HG03575 (cell line): ENCODE measurements around the gene VAV2.

Source experiments
- ATAC-seq: cut with Tn5 transposase; IDR thresholded peaks from one replicate; pipeline ENCODE4 v1.9.1; 2021; ENCODE audit not compliant: unreplicated experiment, insufficient number of reproducible peaks, low FRiP score; ENCODE audit errors: extremely low read depth

VAV2 gene

DNA sequence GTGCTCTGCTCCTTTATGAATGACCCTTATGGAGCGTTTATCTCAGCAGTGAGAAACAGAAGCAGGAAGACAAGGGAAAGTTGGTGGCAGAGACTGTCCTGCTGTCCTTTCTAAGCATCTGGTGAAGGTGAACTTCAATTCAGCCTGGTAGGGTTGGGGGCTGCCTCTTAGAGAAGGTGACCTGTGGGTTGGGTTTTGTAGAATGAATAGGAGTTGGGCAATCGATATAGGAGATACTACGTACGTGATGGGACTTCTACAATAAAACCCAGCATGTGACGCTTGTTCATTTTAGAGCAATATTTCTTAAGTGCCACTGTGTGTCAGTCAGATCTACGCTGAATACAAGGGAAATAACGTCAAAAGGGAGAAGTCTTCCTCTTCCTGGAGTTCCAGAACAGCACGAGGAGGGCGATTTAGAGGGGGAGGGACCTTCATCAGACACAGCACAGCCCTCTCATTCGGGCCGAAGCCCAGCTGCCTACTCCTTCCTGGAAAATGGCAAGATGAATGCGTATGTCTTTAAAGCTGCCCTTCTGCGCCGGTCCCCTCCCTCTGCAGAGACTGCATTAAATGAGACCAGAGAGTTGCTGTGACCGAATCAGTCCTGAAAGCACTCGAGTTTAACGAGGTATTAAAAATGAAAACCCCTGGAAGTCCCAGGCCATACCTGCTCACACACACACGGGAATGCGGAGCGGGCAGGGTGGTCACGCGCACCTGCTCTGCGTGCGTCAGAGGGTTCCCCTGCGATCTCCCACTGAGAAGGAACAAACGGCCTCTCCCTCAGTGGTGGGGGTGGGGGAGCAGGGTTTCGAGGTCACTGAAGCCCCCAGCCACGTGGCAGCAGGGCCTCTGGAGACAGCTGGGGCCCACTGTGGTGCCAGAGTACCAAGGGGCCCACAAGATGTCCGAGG lies 168.7 kb downstream of the VAV2 start:
- no peak for ATAC-seq

DNA sequence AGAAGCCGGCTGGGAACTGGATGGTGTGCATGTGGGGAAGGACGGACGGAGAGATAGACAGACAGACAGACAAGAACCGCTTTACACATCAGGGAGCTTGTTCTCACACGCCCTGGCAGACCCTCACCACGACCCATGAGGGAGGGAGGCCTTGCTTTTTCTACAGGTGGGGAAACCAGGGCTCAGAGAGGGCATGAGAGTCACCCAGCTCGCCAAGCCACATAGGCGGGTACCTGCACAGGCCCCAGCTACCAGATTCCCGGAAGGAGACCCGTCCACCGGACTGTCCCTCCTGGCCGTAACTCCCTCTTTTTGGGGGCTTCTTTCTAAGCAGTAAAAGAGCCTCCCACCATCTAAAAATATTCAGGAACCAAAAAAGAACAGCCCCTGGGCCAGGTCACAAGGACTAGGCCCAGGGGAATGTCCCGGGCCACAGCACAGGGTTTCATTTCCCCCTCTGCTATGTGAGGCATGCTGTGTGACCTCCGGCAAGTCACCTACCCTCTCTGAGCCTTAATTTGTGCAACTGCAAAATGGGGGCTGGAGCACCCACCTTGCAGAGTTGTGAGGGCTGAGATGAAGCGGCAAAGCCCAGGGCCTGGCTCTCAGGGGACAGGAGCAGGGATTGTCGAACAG lies 169.6 kb downstream of the VAV2 start:
- ATAC-seq, result no peak

DNA sequence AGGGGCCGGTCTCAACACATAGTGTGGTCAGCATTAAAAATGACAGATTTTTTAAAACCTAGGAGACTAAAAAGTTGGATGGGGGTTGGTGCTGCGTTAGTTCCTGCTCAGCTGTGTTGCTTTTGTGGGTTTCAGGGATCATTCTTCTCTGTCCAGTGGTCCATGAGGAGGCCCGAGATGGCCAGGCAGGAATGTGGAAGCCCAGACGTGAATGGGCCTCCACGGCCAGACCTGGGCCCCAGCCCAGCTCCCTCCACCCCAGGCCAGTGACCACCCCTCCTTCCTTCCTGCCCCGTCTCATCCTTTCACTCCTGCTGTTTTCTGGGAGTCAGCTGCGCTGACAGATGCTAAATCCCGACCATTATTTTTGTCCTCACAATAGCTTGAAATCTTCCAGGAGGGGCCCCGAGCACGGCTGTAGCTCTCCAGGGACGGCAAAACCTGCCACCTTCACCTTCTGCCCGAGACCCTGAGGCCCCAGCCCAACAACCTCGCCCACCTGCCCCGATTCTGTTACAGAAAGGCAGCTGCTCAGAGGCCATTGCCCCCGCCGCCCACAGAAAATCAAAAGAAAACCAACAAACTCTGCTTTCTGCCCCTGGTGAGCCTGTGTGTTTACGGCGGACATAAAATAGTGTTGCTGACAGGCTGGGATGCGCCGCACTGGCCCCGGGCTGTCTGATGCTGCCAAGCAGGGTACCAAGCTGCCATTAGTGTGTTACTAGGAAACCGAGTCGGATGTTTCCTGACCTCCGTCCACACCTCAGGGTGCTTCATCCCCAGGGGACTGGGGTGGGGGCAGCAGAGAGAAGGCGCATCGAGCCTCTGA lies 170.3 kb downstream of the VAV2 start:
- ATAC-seq, result no peak

DNA sequence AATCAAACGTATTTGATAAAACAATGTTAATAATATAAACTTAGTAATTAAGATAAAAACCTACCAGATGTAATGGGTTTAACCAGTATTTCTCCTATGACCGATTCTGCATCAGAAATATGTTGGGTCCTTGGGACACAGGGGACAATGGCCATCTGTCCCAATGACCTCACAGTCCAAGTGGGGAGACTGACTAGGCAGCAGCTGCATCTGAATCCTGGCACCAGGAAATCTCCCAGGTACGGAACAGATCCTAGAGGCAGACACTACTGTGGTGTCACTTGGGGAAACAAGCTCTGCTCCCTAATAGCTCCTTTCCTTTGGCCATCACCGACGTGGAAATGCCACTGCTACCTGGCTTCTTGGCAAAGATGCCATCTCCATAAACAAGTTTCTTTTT lies 172.2 kb downstream of the VAV2 start:
- no peak for ATAC-seq

- ATAC-seq, result no peak
Observed at GRCh38 chr9:133818444-133818843, 173.7 kb downstream of the VAV2 start.

DNA sequence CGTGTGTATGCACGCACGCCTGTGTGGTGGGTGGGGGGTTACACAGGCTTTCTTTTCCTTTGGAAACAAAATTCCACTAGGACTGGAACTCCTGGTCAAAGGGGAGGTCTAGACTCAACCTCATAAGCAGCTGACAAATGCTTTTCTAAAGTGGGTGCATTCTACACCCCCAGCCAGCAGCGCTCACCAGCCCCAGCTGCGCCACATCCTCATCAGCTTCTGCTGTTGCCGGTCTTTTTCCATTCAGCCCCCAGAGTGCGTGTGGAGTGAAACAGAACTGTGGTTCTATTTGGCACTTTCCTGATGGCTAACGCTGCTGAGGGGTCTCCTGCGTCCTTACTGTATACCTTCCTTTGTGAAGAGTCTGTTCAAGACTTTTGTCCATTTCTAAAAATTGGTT lies 176.3 kb downstream of the VAV2 start:
- no peak for ATAC-seq

- ATAC-seq, result no peak
Observed at GRCh38 chr9:133814586-133815208, 177.4 kb downstream of the VAV2 start.

DNA sequence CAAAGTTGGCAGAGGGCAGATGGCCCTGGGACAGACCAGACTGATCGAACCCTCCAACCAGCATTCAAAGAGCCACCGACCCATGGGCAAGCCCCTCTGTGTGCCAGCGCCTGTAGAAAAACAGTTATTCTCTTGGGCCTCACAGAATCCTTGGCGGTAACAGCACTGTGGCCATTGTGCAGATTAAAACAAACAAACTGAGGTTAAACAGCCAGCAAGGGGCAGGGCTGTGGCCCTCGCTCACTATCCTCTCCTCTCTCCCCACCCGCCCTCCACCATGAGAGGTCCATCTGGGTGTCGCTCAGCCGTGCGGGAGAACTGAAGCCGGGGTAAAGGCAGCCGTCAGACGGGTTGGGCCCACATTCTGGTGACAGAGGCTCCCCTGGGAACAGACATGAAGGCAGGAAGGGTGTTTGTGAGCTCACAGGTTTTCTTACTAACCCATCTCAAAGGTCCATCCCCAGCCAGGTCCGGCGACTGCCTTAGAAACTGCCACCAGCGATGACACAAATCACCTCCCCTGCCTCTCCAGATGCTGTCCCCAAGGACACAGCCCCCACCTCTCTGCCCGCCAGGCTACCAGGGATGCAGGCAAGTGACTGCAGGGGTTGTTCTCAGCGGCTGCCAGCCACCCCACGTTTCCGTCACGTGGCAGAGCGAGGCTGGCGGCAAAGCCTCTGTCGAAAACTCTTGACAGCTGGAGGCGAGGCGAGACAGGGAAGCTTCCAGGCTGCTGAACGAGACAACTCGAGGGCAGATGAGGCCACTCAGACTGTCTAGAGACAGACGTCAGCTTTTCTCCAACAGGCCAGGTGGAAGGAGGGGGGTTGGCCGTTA lies 178.2 kb downstream of the VAV2 start:
- no peak for ATAC-seq

- ATAC-seq, result no peak
Observed at GRCh38 chr9:133812941-133813748, 179.0 kb downstream of the VAV2 start.

GRCh38 chr9:133812077-133812868 lies 179.9 kb downstream of the VAV2 start:
- ATAC-seq, result no peak

DNA sequence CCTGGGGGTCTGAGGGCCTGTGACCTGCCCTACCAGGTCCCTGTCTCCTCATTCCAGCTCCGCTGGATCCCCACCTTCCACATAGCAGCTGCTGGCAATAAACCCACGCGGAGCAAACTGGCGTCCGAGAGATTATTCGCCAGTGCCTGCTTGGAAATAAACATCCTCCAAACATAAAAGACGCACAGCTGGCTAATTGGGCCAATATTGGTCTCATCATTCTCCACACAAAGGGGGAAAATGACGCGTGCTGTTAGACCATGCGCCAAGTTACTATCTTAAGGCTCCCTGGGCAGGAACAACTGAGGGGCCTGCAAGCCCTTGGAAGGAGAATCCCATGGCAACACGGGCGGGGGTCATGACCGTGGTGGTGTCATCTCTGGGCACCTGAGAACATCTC lies 180.7 kb downstream of the VAV2 start:
- ATAC-seq, result no peak

DNA sequence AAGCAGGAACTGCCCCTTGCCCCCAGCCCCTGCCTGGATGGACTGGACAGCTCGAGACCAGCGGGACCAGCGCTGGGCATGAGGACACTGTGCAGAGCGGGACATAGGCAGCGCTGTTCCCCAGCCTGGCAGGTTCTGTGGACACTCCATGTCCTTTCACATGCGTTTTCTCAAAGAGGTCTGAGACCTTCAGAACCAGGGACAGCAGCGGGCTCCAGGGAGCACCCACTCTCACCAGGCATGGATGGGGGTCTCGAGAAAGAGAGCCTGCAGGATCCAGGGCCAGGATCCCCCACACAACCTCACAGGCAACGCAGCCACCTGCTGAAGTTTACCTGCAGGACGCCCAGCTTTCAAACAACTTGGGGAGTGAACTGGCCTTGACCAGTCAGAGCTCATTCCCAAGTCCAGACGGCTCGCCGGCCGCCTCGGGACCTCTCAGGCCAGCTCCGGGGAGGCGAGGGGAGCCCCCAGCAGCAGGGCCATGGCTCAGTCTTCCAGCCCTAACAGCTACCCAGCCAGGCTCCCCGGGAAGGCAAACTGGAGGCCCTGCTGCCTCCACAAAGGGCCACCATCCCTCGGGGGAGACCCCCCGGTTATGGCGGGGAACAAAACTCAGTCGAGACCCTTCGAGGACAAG lies 181.4 kb downstream of the VAV2 start:
- no peak for ATAC-seq

DNA sequence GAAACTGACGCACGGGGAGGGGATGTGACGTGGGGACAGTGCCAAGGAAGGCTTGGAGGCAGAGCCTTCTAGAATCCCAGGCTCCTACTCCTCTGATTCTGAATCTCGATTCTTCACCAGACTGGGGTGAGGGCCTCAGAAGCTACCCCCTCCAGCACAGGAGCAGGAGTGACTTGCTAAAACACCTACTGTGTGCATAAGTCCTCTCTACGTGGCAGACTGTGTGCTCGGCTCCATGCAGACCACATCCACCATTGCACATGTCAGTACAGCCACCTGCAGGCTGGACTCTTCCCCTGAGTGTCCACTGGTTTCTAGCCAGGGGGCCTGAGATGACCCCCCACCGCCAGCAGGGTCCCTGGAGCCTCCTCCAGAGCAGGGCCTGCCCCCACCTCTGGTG lies 182.8 kb downstream of the VAV2 start:
- ATAC-seq, result no peak

DNA sequence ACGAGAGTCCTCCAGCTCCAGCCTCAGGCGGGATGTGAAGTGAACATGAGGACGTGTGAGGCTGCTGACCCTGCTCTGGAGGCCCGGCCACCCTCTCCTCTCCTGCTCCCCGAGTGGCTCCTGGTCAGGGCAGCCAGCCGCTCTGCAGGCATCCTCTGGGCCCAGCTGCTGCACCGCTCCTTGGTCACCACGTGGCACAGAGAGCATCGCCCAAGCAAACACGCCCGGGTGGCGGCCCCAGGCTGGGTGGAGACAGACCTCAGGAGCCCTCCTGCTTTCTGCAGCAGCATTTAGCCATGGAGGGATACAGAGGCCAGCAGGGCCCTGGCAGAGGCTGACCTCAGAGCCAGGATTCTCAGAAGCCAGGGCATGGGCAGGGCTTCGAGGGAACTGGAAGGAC lies 184.3 kb downstream of the VAV2 start:
- ATAC-seq, result no peak

GRCh38 chr9:133807037-133807436 lies 185.1 kb downstream of the VAV2 start:
- no peak for ATAC-seq

DNA sequence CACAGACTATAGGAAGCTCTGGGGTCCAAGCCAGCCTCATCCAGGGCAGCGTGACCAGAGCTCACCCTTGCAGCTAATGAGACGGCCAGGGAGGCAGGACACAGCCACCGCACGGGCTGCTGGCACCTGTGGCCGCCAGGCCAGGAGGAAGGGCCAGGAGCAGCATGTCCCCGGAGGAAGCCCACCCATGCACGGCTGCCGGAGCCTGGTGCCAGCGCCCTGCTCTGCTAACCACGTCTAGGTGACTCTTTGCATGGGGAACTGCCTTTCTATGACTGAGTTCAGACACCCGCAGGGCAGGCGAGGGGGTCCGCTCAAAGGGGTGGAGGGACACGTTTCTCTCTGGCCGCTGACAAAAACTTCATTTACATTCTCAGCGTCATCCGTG lies 185.5 kb downstream of the VAV2 start:
- no peak for ATAC-seq
